Stimulated activated CD8-positive, alpha-beta memory T cell treated with anti-CD3 and anti-CD28 coated beads, Interleukin-4, amount 100 ng/mL, for 4 hours (primary cell): Measurements from ENCODE around the gene KIAA1958.
"Not testable (repeated sequence)": the region's sequence is repeated elsewhere in the genome, so short reads cannot be mapped to it uniquely, and the experiment has no call there.

Source experiments
- DNase-seq, 2 donors: peaks; one replicate each; pipeline ENCODE4 v3.0.0-alpha.2; 2020; ENCODE audit warnings: low read depth in 2 of 2, low spot score in 1 of 2

Gene KIAA1958

DNA sequence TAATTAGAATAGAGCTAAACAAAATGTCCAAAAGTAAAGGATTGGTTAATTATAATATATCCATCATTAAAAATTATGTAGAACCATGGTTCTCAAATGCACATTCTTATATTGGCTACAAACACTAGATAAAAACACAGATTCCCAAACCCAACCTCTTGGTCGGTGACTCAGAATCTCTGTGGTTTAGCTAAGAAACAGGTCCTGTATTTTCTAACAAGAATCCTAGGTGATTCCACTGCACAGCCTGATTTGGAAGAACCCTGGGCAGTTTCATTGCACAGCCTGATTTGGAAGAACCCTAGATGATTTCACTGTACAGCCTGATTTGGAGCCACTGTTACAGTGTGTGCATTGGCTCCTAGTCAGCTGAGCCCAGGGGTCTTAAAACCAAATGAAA lies 67.9 kb downstream of the KIAA1958 start:
- no peak for DNase-seq

GRCh38 chr9:112555101-112555643 lies 68.5 kb downstream of the KIAA1958 start:
- DNase-seq, result no peak

- DNase-seq, result no peak
Observed at GRCh38 chr9:112555844-112556482, 69.3 kb downstream of the KIAA1958 start.

GRCh38 chr9:112556497-112557442 lies 70.1 kb downstream of the KIAA1958 start:
- no peak for DNase-seq

- no peak for DNase-seq
Observed at GRCh38 chr9:112558476-112558875, 71.8 kb downstream of the KIAA1958 start.

GRCh38 chr9:112558978-112559377 lies 72.4 kb downstream of the KIAA1958 start:
- DNase-seq, result no peak

- no peak for DNase-seq
Observed at GRCh38 chr9:112559629-112560413, 73.2 kb downstream of the KIAA1958 start.

GRCh38 chr9:112562235-112562958 lies 75.8 kb downstream of the KIAA1958 start:
- DNase-seq, result no peak

DNA sequence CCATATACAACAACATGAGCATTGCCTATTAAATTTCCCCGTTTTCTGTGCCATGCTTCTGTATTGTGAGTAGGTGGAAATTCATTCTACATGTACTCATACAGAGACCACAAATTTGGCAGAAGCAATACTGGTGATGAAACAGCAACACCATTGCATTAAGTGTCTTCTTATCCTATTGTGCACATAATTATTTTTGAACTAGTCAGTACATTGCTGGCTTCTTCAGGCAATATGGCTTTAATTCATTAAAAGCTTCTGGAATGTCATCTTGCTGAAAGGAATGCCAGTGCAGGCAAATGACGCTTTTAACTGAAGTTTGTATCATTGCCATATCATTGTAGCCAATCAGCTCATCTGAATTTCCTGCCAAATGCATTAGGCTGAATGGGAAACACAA lies 82.6 kb downstream of the KIAA1958 start:
- DNase-seq, result no peak

- DNase-seq, result no peak
Observed at GRCh38 chr9:112570671-112571167, 84.1 kb downstream of the KIAA1958 start.

DNA sequence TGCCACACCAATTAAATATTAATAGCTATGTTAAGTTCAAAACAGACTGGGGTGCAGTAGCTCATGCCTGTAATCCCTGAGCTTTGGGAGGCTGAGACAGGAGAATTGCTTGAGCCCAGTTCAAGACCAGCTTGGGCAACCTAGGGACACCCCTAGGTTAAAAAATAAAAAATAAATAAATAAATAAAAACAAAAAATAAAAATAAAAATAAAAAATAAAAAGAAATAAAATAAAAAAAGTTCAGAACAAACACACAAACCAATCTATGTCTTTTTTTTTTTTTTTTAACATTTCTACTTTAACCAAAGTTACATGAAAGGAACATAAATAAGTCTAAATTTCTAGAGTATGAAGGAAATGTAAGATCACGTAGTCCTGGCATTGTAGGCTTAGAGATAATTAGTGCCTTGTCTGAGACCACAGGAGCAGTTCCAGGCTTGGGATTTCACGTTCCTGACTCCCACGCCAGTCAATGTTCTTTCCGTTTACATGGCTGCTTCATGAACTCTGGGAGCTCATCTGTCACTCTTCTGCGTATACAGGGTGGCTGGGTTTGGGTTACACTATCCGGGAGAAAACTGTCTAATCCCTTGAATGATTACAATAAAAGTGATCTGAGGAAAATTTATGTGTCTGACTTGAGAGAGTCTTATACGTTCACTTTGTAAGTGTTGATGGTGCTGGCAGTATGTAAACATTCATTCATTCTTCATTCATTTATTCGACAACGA lies 85.2 kb downstream of the KIAA1958 start:
- DNase-seq, result no peak

GRCh38 chr9:112572416-112572815 lies 85.8 kb downstream of the KIAA1958 start:
- DNase-seq, result no peak

DNA sequence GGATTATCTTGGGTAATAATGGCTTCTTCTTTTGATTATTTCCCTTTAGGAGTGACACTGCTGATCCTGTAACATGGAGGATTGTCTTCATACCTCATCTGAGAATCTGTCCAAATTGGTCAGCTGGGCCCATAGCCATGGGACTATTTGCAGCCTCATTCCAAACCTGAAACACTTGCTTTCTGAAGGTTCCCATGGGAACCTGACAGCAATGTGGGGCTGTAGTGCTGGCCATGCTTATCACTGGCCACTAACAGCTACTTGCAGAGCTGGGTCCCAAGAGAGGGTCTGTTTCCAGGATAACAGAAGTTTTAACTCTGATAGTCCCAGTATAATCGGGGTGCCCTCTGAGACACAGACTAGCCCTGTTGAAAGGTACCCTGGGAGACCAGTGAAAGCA lies 87.4 kb downstream of the KIAA1958 start:
- DNase-seq, result no peak

- DNase-seq, result no peak
Observed at GRCh38 chr9:112575107-112575506, 88.5 kb downstream of the KIAA1958 start.

DNA sequence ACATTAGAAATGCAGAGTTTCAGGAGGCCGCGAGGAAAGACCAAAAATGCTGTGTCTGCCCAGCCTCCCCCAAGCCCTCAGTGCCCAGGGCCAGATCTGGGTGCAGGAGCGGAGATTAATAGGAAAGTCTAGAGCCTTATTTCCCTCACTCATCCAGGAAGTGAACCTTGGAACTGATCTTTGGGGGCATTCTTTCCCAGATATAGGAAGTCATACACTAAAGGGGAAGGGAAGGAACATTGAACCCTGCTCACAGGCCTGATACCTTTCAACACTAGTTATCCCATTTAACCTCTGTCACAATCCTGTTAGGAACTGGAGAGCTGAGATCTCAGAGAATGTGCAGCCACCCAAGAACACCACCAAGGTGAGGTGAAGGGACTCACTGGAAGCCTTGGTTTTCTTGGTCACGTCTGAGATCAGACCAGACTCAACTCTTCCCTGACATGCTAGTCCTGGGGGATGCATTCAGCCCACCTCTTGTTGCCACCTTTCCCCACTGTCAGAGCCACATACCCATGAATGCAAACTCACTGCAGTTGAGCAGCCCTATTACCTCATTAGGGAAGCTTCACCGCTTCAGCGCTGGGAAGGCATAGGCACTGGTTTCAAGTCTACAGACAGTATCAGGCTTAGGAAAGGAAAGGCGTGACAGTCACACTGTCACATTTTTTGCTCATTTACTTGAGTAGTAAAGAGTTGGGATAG lies 95.0 kb downstream of the KIAA1958 start:
- DNase-seq, result no peak

DNA sequence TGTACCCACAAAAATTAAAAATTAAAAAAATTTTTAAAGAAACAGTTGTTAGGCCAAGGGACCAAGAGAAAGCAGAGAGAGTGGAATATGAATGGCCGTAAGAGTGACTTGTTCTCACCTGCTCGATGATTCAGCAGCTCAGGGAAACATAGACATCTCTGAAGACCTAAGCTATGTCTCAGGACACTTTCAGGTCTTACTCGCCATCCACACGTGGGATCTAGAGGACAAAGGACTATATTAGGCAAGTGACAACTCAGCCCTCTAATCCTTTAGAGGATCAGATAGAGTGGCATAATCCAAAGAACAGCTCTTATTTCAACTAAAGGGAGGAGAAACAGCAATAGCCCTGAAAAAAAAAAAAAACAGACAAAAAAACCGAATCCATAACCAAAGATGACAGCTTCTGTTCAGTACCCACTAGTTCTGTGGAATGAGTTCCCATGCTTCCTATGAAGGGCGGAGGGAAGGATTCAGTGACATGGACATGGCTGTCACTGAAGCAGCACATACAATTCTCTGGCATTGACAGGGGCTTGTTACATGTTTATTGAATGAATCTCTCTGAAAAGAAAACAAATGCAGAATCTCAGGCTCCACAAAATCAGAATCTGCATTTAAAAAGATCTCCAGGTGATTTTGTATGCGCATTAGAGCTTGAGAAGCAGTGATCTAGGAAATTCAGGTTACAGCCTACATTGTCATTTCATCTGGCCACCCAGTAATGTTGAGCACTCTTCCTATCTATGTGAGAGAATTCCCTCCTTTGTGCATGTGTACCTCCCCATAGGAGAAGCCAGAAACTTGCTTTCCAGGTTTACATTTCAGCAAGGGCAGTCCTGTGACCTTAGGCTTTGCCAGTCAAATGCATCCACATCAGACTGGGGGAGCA lies 96.0 kb downstream of the KIAA1958 start:
- DNase-seq, result no peak

DNA sequence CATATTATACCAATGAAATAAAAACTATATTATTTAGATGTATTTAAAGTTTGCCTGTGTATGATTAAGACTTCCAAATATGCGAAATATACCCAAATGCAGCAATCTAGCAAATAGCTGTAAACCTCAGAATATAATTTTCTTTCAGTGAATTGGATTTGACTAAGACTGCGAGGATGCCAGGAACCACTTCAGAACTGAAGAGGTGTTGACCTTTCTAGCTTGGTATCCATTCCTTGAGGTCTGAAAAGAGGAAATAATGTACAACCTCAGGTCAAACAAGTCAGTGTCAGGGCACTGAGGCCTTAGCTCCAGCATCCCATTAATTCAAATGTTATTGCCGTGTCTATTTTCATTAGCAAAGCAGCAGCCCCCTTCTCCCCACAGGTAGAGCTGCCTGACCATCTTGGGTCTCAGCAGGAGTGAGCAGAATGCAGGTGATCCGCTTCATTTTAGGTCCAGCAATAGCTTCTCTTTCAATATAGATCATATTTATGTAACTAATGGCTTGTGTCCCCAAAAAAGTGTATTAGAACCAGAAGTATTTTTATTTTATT lies 100.0 kb downstream of the KIAA1958 start:
- DNase-seq, result no peak

DNA sequence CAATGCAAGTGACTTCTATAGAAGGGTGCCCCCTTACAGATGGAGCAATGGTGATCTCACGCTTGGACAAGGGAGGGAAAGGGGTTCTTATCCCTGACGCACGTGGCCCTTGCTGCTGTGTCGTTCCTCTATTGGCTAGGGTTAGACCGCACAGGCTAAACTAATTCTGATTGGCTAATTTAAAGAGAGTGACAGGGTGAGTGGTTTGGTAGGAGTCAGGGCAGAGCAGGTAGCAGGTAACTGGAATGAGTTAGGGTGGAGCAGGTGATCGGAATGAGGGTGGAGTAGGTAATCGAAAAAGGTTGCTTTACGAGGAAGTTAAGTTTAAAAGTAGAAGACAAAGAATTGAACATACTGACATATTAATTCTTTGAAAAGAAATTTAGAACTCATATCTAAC lies 105.2 kb downstream of the KIAA1958 start:
- DNase-seq, result not testable (repeated sequence)
